Upper lobe of left lung (tissue), 4 donors: Measurements from ENCODE around the gene ADAMTS12.

Experiments
- POLR2AphosphoS5 ChIP-seq, 2 donors: sonication (generic); formaldehyde crosslinking; IDR thresholded peaks; one replicate each; pipeline ENCODE4 v1.5.1; 2017; ENCODE audit warnings: antibody characterized with exemption in 2 of 2
- TF ChIP-seq, protein P1 (sequence below), 6 experiments: fragments of 450-650 bp in 4 of 6; fragments of 200-600 bp in 2 of 6; sonication (generic) in 2 of 6; IDR thresholded peaks; one replicate each; pipeline ENCODE4 v1.5.1; 2016 to 2019; ENCODE audit warnings: antibody characterized with exemption in 6 of 6

- TF ChIP-seq, protein P1, sequence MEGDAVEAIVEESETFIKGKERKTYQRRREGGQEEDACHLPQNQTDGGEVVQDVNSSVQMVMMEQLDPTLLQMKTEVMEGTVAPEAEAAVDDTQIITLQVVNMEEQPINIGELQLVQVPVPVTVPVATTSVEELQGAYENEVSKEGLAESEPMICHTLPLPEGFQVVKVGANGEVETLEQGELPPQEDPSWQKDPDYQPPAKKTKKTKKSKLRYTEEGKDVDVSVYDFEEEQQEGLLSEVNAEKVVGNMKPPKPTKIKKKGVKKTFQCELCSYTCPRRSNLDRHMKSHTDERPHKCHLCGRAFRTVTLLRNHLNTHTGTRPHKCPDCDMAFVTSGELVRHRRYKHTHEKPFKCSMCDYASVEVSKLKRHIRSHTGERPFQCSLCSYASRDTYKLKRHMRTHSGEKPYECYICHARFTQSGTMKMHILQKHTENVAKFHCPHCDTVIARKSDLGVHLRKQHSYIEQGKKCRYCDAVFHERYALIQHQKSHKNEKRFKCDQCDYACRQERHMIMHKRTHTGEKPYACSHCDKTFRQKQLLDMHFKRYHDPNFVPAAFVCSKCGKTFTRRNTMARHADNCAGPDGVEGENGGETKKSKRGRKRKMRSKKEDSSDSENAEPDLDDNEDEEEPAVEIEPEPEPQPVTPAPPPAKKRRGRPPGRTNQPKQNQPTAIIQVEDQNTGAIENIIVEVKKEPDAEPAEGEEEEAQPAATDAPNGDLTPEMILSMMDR (IDR thresholded peaks at IDR 0.05) = no peak
- no peak for TF ChIP-seq POLR2AphosphoS5 (IDR thresholded peaks at IDR 0.05)
Measured at GRCh38 chr5:33592245-33592644, 299.5 kb downstream of the ADAMTS12 start.
